Trophoblast cell (in vitro differentiated cells and primary cell): Measurements from ENCODE around the gene SINHCAF.
A peak's percentile ranks its signal among the peaks of the same experiment; 100 is the strongest.

Experiments used
- DNase-seq, 2 donors: peaks; one replicate each; pipeline ENCODE4 v3.0.0-alpha.2; 2016
- H2AFZ ChIP-seq: 2 replicates; pipeline ENCODE4 v1.6.1; 2013; ENCODE audit warnings: low read length, moderate library complexity, mild to moderate bottlenecking; ENCODE audit not compliant: insufficient read depth, poor library complexity
- H2AK5ac ChIP-seq: 2 replicates; pipeline ENCODE4 v1.6.1; 2013; ENCODE audit warnings: mild to moderate bottlenecking, low read length
- H2BK120ac ChIP-seq: 2 replicates; pipeline ENCODE4 v1.6.1; 2013; ENCODE audit warnings: low read length, mild to moderate bottlenecking, moderate library complexity; ENCODE audit not compliant: insufficient read depth, poor library complexity
- H2BK12ac ChIP-seq: 2 replicates; pipeline ENCODE4 v1.6.1; 2013; ENCODE audit warnings: mild to moderate bottlenecking, low read length, moderate library complexity
- H2BK5ac ChIP-seq: 2 replicates; pipeline ENCODE4 v1.6.1; 2013; ENCODE audit warnings: low read length, low read depth, moderate library complexity, mild to moderate bottlenecking; ENCODE audit not compliant: poor library complexity
- H3K14ac ChIP-seq: 2 replicates; pipeline ENCODE4 v1.6.1; 2013; ENCODE audit warnings: mild to moderate bottlenecking, low read length
- H3K18ac ChIP-seq: 2 replicates; pipeline ENCODE4 v1.6.1; 2013; ENCODE audit warnings: mild to moderate bottlenecking, low read length
- H3K23ac ChIP-seq: 2 replicates; pipeline ENCODE4 v1.6.1; 2013; ENCODE audit warnings: low read length
- H3K27ac ChIP-seq: 2 replicates; pipeline ENCODE4 v1.5.1; 2013; ENCODE audit warnings: low read depth, mild to moderate bottlenecking, inconsistent platforms, low read length, moderate library complexity
- H3K27me3 ChIP-seq: 2 replicates; pipeline ENCODE4 v1.6.1; 2013; ENCODE audit warnings: inconsistent platforms, mild to moderate bottlenecking, low read length, moderate library complexity; ENCODE audit not compliant: insufficient read depth
- H3K36me3 ChIP-seq, 2 experiments: 1 replicate in 1 of 2; 2 replicates in 1 of 2; pipeline ENCODE4 v1.6.1; 2013; ENCODE audit warnings: low read length in 2 of 2, mild to moderate bottlenecking in 2 of 2, moderate library complexity in 1 of 2; ENCODE audit not compliant: insufficient read depth in 2 of 2, control insufficient read depth in 1 of 2
- H3K4ac ChIP-seq: 2 replicates; pipeline ENCODE4 v1.6.1; 2013; ENCODE audit warnings: low read depth, mild to moderate bottlenecking, low read length, moderate library complexity
- H3K4me1 ChIP-seq, 2 experiments: 1 replicate in 1 of 2; 2 replicates in 1 of 2; pipeline ENCODE4 v1.6.1; 2013; ENCODE audit warnings: low read length in 2 of 2, mild to moderate bottlenecking in 2 of 2, moderate library complexity in 1 of 2; ENCODE audit not compliant: insufficient read depth in 2 of 2, control insufficient read depth in 1 of 2
- H3K4me2 ChIP-seq: 2 replicates; pipeline ENCODE4 v1.6.1; 2013; ENCODE audit warnings: inconsistent platforms, mild to moderate bottlenecking, low read length, moderate library complexity
- H3K4me3 ChIP-seq: 2 replicates; pipeline ENCODE4 v1.5.1; 2013; ENCODE audit warnings: mild to moderate bottlenecking, low read depth, low read length, inconsistent platforms
- H3K79me1 ChIP-seq: one replicate; pipeline ENCODE4 v1.6.1; 2013; ENCODE audit warnings: low read length
- H3K79me2 ChIP-seq: 2 replicates; pipeline ENCODE4 v1.6.1; 2013; ENCODE audit warnings: low read length, mild to moderate bottlenecking; ENCODE audit not compliant: control insufficient read depth, insufficient read depth, poor library complexity
- H3K9ac ChIP-seq: 2 replicates; pipeline ENCODE4 v1.6.1; 2013; ENCODE audit warnings: mild to moderate bottlenecking, low read length
- H3K9me3 ChIP-seq: 2 replicates; pipeline ENCODE4 v1.6.1; 2013; ENCODE audit warnings: low read depth, mild to moderate bottlenecking, control low read depth, inconsistent platforms, low read length; ENCODE audit not compliant: insufficient read depth
- H4K12ac ChIP-seq: 2 replicates; pipeline ENCODE4 v1.6.1; 2013; ENCODE audit warnings: low read depth, mild to moderate bottlenecking, low read length, moderate library complexity
- H4K8ac ChIP-seq: 2 replicates; pipeline ENCODE4 v1.6.1; 2013; ENCODE audit warnings: low read depth, mild to moderate bottlenecking, low read length, moderate library complexity
- H4K91ac ChIP-seq: one replicate; pipeline ENCODE4 v1.6.1; 2013; ENCODE audit warnings: low read depth, mild to moderate bottlenecking, low read length, moderate library complexity
- WGBS: extraction: QIAGEN DNeasy Blood & Tissue Kit; methylation state at CpG from one replicate; pipeline ENCODE4 v1.1.7; 2013; ENCODE audit warnings: missing lambda C conversion rate; ENCODE audit not compliant: insufficient read length, insufficient coverage; ENCODE audit errors: extremely low coverage; 5-methylcytosine and 5-hydroxymethylcytosine counted together

SINHCAF gene

GRCh38 chr12:31363416-31363809 is 37.5 kb upstream of the SINHCAF start:
- H3K4me1 ChIP-seq = peaks cover 14% of the 10 kb centered on the region in 2 experiments
- DNase-seq = no peak
- no peak overlapping the region for H3K14ac ChIP-seq
- no peaks in the 10 kb centered on the region for H3K9me3 ChIP-seq
- no peak overlapping the region for H2BK12ac ChIP-seq
- no peak overlapping the region for H3K9ac ChIP-seq
- no peak overlapping the region for H3K27ac ChIP-seq
- no peak overlapping the region for H3K18ac ChIP-seq
- H4K91ac ChIP-seq = no peak overlapping the region
- no peak overlapping the region for H3K4ac ChIP-seq
- no peak overlapping the region for H4K12ac ChIP-seq
- no peaks in the 10 kb centered on the region for H3K79me2 ChIP-seq
- H3K4me2 ChIP-seq = no peak overlapping the region
- no peaks in the 10 kb centered on the region for H3K36me3 ChIP-seq
- H4K8ac ChIP-seq = no peak overlapping the region
- WGBS = no CpG with 5 or more reads among the region's 6 CpGs
- H2BK120ac ChIP-seq = no peak overlapping the region
- no peak overlapping the region for H2AFZ ChIP-seq
- H3K4me3 ChIP-seq = no peak overlapping the region
- no peak overlapping the region for H3K23ac ChIP-seq
- H2AK5ac ChIP-seq = peak overlapping the region; percentile 68
- H3K27me3 ChIP-seq = no peaks in the 10 kb centered on the region
- H3K79me1 ChIP-seq = no peaks in the 10 kb centered on the region
- no peak overlapping the region for H2BK5ac ChIP-seq

GRCh38 chr12:31362759-31363415 is 36.9 kb upstream of the SINHCAF start:
- Histone ChIP-seq H3K18ac (no peak overlapping the region), H4K12ac (no peak overlapping the region), H2AFZ (no peak overlapping the region), H3K79me2 (no peaks in the 10 kb centered on the region), H3K4me2 (peak overlapping the region; percentile 48), H3K27me3 (no peaks in the 10 kb centered on the region), H3K14ac (no peak overlapping the region), H3K9me3 (no peaks in the 10 kb centered on the region), H2BK5ac (no peak overlapping the region), H3K27ac (no peak overlapping the region), H3K79me1 (no peaks in the 10 kb centered on the region), H3K9ac (no peak overlapping the region), H4K8ac (no peak overlapping the region), H2AK5ac (no peak overlapping the region), H3K23ac (no peak overlapping the region), H4K91ac (no peak overlapping the region), H3K4me3 (no peak overlapping the region), H3K4me1 (peaks cover 13 to 14% of the 10 kb centered on the region in 2 experiments), H2BK120ac (no peak overlapping the region), H3K4ac (no peak overlapping the region), H3K36me3 (no peaks in the 10 kb centered on the region), H2BK12ac (no peak overlapping the region)
- peak; percentile 83 for DNase-seq
- no CpG with 5 or more reads among the region's 6 CpGs for whole genome bisulfite sequencing

GRCh38 chr12:31362115-31362758 is 36.3 kb upstream of the SINHCAF start:
- no peak overlapping the region for H2BK120ac ChIP-seq
- H3K4me1 ChIP-seq = peaks cover 13 to 14% of the 10 kb centered on the region in 2 experiments
- no peaks in the 10 kb centered on the region for H3K79me1 ChIP-seq
- peak overlapping the region; percentile 48 for H3K4me2 ChIP-seq
- H4K91ac ChIP-seq = no peak overlapping the region
- no peak overlapping the region for H2AFZ ChIP-seq
- H3K9me3 ChIP-seq = no peaks in the 10 kb centered on the region
- H2BK5ac ChIP-seq = no peak overlapping the region
- H3K27ac ChIP-seq = no peak overlapping the region
- WGBS = no CpG with 5 or more reads among the region's 13 CpGs
- no peak overlapping the region for H2BK12ac ChIP-seq
- H3K18ac ChIP-seq = no peak overlapping the region
- peak overlapping the region; percentile 33 for H3K4me3 ChIP-seq
- H3K4ac ChIP-seq = no peak overlapping the region
- no peak overlapping the region for H3K9ac ChIP-seq
- H4K8ac ChIP-seq = no peak overlapping the region
- no peak overlapping the region for H3K23ac ChIP-seq
- no peaks in the 10 kb centered on the region for H3K36me3 ChIP-seq
- H2AK5ac ChIP-seq = no peak overlapping the region
- DNase-seq = peak; percentile 17 to 48
- H3K79me2 ChIP-seq = no peaks in the 10 kb centered on the region
- H4K12ac ChIP-seq = no peak overlapping the region
- no peaks in the 10 kb centered on the region for H3K27me3 ChIP-seq
- no peak overlapping the region for H3K14ac ChIP-seq

GRCh38 chr12:31361730-31362114 is 35.8 kb upstream of the SINHCAF start:
- no peak for DNase-seq
- H4K12ac ChIP-seq = no peak overlapping the region
- H2BK5ac ChIP-seq = no peak overlapping the region
- no peak overlapping the region for H3K27ac ChIP-seq
- no peak overlapping the region for H3K4me3 ChIP-seq
- H3K27me3 ChIP-seq = no peaks in the 10 kb centered on the region
- peaks cover 13 to 14% of the 10 kb centered on the region in 2 experiments for H3K4me1 ChIP-seq
- H3K79me2 ChIP-seq = no peaks in the 10 kb centered on the region
- no CpG with 5 or more reads among the region's 14 CpGs for WGBS
- no peak overlapping the region for H4K91ac ChIP-seq
- no peak overlapping the region for H3K23ac ChIP-seq
- H2BK120ac ChIP-seq = no peak overlapping the region
- no peak overlapping the region for H3K14ac ChIP-seq
- no peak overlapping the region for H4K8ac ChIP-seq
- H3K36me3 ChIP-seq = no peaks in the 10 kb centered on the region
- H2AFZ ChIP-seq = no peak overlapping the region
- no peak overlapping the region for H2BK12ac ChIP-seq
- no peaks in the 10 kb centered on the region for H3K79me1 ChIP-seq
- no peak overlapping the region for H3K4me2 ChIP-seq
- H2AK5ac ChIP-seq = no peak overlapping the region
- no peak overlapping the region for H3K9ac ChIP-seq
- H3K4ac ChIP-seq = no peak overlapping the region
- H3K9me3 ChIP-seq = no peaks in the 10 kb centered on the region
- no peak overlapping the region for H3K18ac ChIP-seq
